Measurements from ENCODE around the gene UST.
"Not testable (repeated sequence)": the region's sequence is repeated elsewhere in the genome, so short reads cannot be mapped to it uniquely, and the experiment has no call there.

The UST gene

DNA sequence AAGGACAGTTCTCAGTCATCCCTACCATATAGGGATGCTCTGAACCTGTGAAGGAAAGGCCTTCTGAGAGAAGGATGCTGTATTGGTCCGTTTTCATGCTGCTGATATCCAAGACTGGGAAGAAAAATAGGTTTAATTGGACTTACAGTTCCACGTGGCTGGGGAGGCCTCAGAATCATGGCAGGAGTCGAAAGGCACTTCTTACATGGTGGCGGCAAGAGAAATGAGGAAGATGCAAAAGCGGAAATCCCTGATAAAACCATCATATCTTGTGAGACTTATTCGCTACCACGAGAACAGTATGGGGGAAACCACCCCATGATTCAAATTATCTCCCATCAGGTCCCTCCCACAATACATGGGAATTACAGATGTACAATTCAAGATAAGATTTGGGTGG lies 209.3 kb downstream of the UST start:
- not testable (repeated sequence) for DNase-seq

DNA sequence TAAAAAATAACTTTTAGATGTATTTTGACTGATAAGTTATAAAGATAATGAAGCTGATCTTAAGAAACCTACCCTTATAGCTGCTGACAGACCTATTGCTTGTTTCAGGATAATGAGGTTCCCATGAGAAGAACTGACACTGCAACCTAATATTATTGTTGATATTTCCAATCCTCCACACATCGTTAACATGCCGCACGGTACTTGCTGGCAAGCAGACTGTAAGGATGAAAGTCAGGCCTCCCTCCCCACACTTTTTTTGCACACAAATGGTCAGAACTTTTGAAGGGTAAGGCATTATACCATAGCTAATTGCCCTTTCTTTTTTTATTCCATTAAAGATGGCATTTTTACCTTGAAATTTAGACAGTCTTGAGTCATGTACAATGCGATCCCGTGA lies 210.9 kb downstream of the UST start:
- no peak for DNase-seq

DNA sequence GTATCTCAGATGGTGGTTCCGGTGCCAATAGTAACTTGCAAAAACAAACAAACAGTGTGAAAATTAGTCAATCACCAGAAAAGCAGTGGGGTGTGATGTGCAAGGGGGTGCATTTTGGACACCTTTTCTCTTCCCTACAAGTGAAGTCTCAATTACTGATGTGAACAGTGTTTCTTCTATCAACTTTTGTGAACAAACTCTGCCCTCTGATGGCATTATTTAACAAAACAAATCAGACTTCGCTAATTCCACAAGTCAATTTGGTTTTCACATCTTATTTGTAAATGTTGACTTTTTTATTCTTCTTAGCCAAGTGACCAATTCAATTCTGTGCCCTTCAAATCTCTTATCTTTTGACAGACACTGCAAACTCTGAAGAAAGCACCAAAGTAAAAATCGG lies 212.2 kb downstream of the UST start:
- DNase-seq = no peak

DNA sequence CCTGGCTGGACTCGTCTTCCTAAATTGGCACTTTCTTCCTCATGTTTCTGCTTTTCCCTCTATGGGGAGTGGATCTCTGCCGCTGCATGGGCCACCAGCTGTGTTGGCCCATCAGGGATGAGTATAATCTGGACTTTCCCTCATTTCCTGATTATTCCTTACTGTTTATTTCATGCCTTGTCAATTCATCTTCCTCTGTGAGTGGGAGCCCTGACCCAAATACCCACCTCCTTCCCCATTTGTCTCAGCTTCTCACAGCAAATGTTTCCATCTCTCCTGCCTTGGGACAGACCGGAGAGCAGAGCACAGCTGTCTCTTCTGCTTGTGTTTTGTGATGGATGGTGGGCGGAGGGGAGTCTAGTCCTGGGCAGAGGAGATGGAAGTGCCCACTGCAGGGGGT lies 212.7 kb downstream of the UST start:
- DNase-seq = no peak

DNA sequence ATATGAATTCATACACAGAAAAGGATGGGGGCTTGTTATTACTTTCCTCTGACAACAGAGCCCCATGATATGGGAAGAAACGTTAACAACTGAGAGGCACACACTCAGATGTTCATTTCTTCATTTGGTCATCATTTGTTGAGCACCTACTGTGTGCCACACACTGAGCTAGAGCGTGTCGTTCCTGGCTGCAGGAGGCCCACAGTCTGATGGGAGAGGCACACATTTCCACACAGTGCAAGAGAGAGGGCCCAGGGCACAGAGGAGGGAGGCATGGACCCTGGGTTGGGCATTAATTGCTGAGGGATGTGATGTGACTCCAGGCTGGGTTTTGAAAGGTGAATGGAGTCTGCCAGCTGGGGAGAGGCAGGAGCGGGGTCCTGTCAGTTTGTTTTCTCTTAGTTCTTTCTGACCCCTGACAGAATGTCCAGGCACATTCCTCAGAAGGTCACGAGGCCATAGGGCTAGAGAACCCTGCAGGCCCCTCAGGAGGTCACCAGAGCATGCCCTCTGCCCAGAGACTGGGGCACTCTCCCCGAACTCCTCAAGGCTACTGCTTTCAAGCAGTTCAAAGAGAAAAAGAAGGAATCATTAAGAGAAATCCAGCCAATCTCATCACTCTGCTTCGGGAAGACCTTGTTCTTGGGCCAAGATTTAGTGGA lies 216.2 kb downstream of the UST start:
- no peak for DNase-seq

DNA sequence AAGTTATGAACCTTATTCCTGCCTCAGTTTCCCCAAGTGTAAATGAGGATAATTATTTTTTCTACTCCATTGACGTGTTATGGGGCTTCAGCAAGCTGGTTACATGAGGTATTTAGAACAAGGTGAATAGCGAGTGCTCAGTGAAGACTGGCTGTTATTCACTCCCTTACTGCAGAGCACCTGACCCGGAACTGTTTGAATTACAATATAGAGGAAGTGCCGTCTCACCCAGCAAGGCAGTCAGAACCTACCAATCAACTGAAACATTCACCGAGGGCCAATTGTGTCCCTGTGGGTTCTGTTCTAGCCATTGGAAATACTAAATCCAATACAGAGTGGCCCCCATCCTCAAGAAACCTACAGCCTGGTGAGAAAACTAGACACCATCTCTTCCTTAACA lies 216.9 kb downstream of the UST start:
- no peak for DNase-seq

DNA sequence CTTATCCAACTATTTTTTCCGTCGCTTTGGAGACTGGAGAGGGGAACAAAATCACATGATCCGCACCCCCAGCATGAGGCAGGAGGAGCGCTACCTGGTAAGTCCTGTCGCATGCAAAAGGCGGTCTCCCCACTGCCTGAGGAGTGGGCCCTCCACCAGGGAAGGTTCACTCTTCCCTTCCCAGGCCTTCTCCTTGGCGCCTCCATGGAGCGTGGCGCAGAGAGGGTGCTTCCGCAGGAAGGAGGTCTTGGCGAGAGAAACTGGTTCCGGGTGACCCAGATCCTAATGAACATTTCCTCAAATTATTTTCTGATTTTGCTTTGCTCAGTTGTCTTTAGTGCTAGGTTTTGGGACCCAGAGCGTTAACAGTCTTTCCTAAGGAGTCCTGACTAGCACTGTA lies 217.6 kb downstream of the UST start:
- no peak for DNase-seq

DNA sequence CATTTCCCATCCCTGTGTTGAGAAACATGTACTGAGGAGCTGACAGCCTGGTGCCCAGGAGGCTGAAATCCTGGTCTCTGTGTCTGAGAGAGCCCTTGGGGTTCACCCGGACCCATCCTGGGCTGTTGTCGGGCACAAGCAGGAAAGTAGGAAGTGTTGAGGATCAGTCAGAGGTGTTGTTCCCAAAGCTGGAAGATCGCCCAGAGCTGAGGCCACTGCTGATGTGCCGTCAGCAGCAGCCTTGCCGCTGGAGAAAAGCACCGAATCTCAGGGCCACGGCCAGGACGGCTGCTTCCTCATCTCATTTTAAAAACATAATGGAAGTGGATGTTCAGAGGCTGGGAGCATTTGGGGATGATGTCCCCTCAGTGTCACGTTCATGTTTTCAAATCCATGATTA lies 218.5 kb downstream of the UST start:
- DNase-seq = no peak

DNA sequence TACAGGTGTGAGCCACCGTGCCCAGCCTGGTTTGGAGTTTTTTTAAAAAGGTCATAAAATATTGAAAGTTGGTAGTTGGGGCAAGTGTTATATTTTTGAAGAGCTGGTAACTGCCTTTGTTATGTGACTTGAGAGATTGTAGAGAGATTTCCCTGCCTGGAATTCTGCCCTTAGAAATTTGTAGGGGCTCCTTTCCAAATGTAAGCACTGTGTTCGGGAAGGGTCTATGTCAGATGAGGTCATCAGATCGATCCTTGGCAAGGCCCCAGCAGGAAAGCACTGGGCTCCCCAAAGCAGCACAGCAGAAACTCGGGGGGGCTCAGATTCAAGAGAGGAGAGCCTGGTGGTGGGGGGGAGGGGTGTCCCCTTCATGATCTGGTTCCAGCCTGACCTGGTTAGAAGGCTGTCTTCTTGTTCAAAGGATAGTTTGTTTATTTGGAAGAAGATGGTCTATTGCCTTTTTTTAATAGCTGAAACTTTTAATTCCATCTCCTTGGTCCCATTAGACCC lies 220.2 kb downstream of the UST start:
- no peak for DNase-seq

DNA sequence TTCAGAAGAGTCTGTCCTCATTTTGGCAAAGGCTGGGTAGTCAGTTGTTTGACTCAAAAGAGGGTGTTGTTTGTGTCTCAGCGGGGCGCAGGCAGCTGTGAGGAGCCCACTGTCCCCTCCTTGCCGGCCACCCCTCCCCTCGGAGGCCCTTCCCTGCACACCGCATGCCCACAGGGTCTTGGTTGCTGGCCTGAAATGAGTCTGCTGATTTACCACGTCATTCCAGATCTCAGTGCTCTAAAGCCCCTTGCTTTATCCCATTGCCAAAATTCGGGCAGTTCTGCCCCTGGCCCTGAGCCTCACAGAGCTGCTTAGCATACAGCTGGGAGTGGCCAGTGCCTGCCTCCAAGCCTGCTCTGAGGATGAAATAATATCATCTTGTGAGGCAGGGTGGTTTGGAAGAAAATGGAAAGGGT lies 220.7 kb downstream of the UST start:
- no peak for DNase-seq

DNA sequence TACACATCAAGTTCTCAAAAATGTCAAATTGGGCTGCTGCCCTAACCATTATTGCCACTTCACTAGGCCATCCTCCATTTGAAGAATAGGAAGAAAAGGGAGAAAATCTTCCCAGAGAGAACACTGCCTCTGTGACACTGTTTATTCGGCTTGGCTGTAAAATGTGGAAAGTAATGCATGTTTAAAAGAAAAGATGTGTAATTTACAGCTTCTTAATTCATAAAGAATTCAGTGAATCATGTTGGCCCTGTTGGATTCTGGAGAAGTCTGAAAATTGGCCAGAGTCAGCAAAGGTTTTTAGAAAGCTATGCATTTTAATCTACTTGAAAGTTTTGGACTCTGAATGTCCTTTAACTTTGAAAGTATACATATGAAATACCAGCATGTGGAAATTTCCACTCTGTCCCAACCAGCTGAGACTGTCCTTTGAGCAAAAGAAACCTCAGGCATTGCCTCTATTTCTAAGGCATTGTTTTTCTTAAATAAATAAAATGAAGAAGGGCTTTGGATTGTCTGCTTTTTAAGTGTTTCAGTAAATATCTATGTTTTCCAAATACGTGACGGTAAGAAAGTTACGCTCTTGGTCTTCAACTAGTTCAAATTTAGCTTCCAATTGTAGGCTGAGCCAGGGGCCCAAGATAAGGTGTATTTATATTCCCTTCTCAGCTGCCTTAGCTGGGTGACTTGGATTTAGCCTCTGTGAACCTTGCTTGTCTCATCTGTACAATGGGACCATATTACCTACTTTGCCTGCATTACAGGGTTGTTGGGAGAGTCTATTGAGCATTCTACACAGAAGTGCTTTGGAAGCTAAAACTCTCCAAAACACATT lies 222.2 kb downstream of the UST start:
- no peak for DNase-seq

DNA sequence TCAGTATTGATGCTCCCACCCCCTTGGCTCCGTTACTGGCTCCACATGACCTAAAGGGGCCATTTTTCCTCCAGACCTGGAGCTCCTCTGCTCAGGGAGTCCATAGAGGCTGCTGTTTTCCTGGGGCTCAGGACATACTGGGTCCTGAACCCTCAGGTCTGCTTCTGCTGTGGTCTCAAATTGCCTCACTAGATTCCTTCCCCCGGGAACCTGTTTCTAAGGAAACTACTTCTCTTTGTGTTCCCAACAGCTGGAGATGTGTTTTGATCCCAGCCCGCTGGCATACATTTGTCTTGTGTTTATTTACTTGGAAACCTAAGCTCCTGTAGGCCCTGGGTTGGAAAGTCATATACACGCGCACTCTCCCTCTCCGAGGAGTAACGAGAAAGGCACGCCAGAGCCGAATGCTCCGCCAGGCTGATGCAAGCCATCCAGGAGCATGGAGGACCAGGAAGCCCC lies 222.8 kb downstream of the UST start:
- DNase-seq = no peak

DNA sequence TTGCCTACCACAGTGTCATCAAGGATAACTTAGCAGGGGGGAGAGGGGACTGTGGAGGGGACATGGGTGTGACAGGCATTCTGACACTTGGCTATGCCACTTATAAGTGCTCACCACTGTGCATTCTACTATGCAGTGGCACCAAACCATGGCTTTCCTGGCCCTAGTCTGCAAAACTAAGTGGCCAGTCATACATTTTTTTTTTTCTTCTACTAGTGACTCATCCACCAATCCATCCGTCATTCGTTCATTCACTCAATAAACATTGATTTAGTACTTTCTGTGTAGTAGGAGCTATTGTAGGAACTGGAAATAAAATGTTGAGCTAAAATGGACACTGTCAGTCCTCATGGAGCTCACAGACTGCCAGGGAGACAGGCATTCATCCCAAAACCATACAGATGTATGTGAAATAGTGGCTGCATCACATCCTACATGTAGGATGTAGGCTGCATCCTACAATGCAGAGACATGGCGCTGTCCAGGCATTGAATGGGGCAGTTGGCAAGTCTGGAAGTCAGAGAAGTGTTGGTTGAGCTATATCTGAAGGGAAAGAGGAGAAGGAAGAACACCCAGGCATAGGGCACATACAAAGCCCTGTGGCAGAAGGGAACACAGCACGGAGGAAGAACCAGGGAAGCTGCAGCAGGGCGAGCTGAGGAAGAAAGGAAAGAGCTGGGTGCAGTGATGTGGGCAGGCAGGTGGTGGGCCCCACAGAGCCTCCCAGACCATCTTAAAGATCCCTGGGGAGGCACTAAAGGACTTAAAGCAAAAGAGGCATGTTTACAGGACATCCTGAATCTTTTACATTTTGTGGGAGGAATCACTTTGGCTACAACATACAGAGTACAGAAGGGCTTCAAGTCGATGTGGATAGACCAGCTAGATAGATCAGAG lies 224.4 kb downstream of the UST start:
- DNase-seq = no peak

DNA sequence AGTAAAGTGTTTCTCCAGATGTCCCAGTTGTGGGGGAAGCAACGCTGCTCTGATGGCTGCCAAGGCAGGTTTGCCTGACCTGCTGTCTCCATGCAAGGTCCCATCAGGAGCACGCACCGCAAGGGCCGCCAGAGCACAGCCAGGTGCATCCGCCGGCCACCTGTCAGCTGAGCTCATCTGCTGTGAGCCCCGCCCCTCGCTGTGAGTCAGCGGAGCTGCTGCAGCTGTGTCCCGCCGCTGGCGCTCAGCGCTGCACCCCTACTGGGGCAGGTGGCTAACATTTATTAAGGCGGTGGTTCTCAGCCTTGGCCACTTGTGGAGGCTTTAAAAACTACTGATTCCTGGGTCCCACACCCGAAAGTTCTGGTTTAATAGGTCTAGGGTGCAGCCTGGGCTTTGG lies 225.7 kb downstream of the UST start:
- DNase-seq = peak; percentile 8

DNA sequence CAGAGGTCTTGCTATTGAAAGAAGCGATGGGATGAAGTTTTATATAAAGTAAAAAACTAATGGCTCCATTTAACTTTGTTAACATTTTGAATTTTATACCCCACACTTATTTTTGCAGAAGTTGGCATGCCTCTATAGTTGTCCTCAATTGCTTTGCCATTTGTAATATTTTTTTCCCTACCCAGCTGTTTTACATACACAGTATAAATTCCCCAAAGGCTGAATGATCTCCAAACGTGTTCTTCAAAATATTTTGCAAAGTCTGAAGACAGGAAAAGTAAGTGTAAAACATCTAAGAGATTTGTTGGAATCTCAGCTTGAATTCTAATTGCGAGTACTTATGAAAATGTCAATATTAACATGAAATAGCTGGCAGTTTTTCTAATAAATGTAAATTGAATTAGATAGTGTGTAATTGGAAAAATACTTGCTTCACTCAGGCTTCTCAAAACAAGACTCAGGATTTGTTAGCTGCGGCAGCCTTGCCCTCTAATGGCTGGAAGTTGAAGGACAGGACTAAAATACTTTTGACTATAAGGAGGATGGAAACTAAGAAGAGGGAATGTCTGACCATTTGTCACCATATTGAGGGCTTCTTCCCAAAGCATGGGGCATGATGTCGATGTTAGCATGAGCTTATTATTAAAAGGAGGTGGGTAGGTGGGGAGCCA lies 226.8 kb downstream of the UST start:
- no peak for DNase-seq

DNA sequence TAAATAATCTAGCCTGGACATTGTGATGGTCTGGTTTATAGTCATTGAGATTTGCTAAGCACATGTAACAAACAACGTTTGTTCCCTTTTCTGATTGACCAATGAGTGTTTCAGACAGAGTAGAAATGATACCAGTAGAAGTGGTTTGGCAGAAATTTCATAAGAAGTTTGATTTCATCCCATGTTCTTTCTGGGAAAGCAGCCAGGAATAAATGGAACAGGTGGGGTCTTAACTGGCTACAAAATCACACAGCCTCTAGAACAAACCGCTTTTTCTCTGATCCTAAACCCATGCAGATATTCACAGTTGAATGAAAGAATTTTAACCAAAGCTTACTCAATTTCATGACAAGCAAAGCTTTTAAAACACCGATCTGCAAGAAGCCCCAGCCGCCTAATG lies 227.5 kb downstream of the UST start:
- DNase-seq = no peak

DNA sequence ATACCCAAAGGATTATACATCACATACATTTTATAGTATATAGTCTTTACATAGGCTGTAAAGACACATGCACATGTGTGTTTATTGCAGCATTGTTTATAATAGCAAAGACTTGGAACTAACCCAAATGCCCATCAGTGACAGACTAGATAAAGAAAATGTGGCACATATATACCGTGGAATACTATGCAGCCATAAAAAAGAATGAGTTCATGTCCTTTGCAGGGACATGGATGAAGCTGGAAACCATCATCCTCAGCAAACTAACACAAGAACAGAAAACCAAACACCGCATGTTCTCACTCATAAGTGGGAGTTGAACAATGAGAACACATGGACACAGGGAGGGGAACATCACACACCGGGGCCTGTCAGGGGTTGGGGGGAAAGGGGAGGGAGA lies 231.5 kb downstream of the UST start:
- DNase-seq = not testable (repeated sequence)

DNA sequence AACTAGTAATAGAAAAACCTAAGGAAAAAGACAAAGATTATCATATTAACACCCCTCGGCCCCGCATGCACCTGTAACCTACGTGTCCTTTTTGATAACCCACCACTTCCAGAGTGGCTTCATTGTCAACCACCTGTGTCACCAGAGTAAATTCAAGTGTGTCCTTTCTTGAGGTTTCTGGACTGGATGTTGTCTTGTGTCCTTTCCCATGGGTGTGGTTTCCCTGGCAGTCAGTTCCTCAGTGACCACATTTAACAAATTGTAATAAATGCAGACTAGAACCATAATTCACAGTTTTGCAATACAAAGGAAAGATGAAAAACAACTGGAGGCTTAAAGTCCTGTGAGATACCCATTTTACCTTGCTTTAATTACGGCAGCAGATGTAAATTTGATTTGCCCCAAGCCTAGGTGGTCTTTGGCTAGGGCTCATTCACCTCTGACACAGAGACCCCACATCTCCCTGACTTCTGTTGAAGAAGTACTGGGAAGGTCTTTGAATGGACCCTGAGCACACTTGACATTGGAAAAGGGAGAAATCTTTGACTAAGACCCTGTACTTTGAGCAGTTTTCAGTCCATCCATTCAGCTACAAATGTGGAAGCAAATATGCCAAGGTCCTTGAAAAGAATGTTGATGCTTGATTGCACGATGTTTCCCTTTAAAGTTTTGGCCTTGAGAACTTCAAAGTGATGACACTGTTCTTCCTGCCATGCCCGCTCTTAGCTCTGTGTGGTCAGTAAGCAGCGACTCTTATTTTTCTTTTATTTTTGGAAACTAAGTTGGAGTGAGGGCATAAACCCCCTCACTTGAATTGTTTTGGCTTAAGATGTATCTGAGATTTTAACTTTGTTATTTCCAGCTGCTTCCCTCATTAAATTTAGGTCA lies 232.4 kb downstream of the UST start:
- no peak for DNase-seq

DNA sequence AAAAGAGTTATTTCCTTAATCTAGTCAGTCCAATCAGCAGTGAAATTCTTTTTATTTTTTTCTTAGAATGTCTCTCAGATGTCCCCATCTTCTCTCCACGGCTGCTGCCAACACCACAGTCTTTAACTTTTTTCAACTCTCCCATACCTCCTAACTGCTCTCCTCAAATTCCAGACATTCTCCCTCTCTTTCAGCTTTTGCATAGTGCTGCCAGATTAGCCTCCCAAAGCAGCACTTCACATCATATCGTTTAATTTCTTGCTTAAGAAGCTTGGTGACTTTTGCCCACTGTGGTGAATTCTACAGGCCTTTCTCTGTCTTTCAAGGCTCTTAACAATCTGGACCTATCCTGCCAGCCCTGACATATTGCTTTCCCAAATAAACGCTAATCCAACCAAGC lies 233.4 kb downstream of the UST start:
- DNase-seq = no peak

DNA sequence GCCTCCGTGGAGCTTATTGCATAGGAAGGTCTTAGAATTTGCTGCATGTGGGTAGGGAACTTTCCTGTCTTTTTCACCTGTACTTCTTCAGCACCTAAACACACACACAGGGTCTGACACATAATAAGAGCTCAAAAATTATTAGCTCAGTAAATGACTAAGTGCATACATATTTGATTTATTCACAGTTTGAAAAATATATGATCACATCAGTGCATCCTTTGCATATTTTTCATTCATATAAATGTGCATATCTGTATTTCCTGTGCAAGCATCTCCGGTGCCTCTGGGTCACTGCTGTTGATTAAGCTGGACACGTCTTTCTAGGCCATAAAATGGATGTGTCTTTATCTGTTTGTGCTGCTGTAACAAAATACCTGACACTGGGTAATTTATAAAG lies 234.7 kb downstream of the UST start:
- no peak for DNase-seq

DNA sequence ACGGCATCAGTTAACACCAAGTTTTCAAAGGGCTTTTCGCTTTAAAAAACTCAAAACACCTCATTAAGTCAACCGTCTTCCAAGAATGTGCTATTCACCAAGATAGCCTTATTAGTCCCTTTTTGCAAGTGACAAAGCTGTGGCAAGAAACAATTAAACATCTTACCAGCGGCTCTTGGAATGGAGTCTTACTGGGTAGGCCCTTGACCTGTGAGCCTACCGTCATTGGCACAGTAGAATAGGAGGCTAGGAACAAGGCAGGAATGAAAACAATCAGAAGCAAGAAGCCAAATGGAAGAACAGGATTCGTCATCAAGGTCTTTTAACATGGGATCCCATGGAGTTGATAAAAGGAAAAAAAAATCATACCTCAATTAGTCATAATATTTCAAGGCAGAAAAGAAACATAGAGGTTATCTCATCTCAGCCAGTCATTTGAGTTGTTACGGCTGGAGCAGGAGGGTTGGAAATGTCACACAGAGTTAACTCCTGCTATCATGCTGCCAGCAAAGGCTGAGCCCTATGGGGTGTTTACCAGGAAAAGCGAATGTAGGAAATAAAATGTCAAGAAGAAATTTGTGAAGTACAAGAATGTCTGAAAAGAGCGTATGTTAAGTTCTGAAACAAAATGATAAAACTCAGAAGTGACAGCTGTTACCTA lies 236.4 kb downstream of the UST start:
- no peak for DNase-seq
